Stomach (tissue), 4 donors: Measurements from ENCODE around the gene CST5.

ENCODE experiments used
- POLR2A ChIP-seq, 4 donors: fragments of 450-650 bp; IDR thresholded peaks; one replicate each; pipeline ENCODE4 v1.6.1; 2016; ENCODE audit warnings: antibody characterized with exemption in 4 of 4, control low read depth in 2 of 4, mild to moderate bottlenecking in 1 of 4, moderate library complexity in 1 of 4
- POLR2AphosphoS5 ChIP-seq, 3 donors: sonication (generic); formaldehyde crosslinking; IDR thresholded peaks; one replicate each; pipeline ENCODE4 v1.6.1; 2016; ENCODE audit warnings: antibody characterized with exemption in 3 of 3
- TF ChIP-seq, protein P1 (sequence below), 7 experiments: fragments of 450-650 bp in 4 of 7; fragments of 200-600 bp in 3 of 7; sonication (generic) in 3 of 7; IDR thresholded peaks; one replicate each; pipeline ENCODE4 v1.5.1; 2016 to 2019; ENCODE audit warnings: antibody characterized with exemption in 7 of 7, control low read depth in 2 of 7, mild to moderate bottlenecking in 1 of 7

DNA sequence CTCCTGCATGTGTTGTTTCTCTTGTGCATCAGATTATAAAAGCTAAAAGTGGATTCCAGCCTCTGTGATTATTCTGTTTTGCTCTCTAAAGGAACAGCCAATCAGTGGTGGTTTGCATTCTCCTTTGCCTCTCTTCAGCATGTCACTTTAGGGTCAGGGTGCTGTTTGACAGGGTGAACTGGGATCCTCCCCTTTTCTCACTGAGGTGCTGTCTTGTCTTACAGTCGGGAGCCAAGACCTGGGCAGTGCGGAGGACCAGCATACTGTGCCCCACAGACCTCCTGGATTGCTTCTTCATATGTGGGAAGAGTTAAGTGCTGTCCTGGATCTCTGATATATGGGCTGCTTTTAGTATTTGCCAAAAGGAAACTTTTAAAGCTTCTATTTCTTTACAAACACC, 37.9 kb downstream of the CST5 start:
- TF ChIP-seq POLR2AphosphoS5 (IDR thresholded peaks at IDR 0.05) (no peak), POLR2A (IDR thresholded peaks at IDR 0.05) (no peak)
- TF ChIP-seq, protein P1, sequence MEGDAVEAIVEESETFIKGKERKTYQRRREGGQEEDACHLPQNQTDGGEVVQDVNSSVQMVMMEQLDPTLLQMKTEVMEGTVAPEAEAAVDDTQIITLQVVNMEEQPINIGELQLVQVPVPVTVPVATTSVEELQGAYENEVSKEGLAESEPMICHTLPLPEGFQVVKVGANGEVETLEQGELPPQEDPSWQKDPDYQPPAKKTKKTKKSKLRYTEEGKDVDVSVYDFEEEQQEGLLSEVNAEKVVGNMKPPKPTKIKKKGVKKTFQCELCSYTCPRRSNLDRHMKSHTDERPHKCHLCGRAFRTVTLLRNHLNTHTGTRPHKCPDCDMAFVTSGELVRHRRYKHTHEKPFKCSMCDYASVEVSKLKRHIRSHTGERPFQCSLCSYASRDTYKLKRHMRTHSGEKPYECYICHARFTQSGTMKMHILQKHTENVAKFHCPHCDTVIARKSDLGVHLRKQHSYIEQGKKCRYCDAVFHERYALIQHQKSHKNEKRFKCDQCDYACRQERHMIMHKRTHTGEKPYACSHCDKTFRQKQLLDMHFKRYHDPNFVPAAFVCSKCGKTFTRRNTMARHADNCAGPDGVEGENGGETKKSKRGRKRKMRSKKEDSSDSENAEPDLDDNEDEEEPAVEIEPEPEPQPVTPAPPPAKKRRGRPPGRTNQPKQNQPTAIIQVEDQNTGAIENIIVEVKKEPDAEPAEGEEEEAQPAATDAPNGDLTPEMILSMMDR (IDR thresholded peaks at IDR 0.05), result no peak
